ENCODE results near the gene NUDT9. TPM values are rescaled to one million over a fixed set of nuclear protein-coding genes. Genes with fewer than 3 reads are reported as not detected.
A peak's percentile ranks its signal among the peaks of the same experiment; 100 is the strongest.

NUDT9 gene
- total RNA-seq, 1 experiment from 2014 or later = 14.7 TPM

- Histone ChIP-seq H3K36me3 (ENCODE audit: low read depth, low read length) (no peaks in the 10 kb centered on the region), H3K9ac (ENCODE audit: low read length) (no peak overlapping the region), H3K27ac (ENCODE audit: low read length) (peak overlapping the region; percentile 49), H3K4me1 (ENCODE audit: insufficient read depth, low read length) (peaks cover 30% of the 10 kb centered on the region), H3K27me3 (ENCODE audit: low read length) (no peaks in the 10 kb centered on the region), H3K9me3 (ENCODE audit: low read length) (no peaks in the 10 kb centered on the region), H3K4me3 (ENCODE audit: low read length) (no peak overlapping the region), H3K4me2 (ENCODE audit: low read length) (peak overlapping the region; percentile 51), H4K20me1 (ENCODE audit: low read length) (no peaks in the 10 kb centered on the region), H3F3A (ENCODE audit: low read length, unreplicated experiment) (peaks cover 3% of the 10 kb centered on the region), H3K79me2 (ENCODE audit: low read length) (peaks cover 21% of the 10 kb centered on the region), H2AFZ (ENCODE audit: low read length) (no peak overlapping the region), H3K9me2 (replicated peaks; ENCODE audit: low read length) (no peaks in the 10 kb centered on the region)
- no TSS peak for BruUV-seq (replicated peaks)
- DNase-seq = peak; percentile 73
- intact Hi-C loops (cut with micrococcal nuclease) = loop anchor here (2.0 kb wide), 1 partner anchor 29 kb away; the partner anchor contains the start of gene HSD17B11
- peak; percentile 69 for ATAC-seq
- no peak for TF ChIP-seq EZH2 (IDR thresholded peaks at IDR 0.05; ENCODE audit: low read length, unreplicated experiment)
- TF ChIP-seq EZH2phosphoT487 (IDR thresholded peaks at IDR 0.05; ENCODE audit: borderline replicate concordance, low read length) = no peak
- no peak for TF ChIP-seq CTCF (conservative IDR thresholded peaks at IDR 0.05; ENCODE audit: low read depth, low read length)
- CTCF ChIA-PET = no interaction called here
- POLR2A ChIA-PET (ENCODE audit: unreplicated experiment) = no interaction called here
These were observed 2.7 kb upstream of the NUDT9 start for GRCh38 chr4:87419578-87420249.

- peak overlapping the region; percentile 51 for H3K4me2 ChIP-seq (ENCODE audit: low read length)
These were observed 2.0 kb upstream of the NUDT9 start for GRCh38 chr4:87420276-87420830.

More at GRCh38 chr4:87420276-87420830, 2.0 kb upstream of the NUDT9 start:
- H3K27me3 ChIP-seq (ENCODE audit: low read length) = no peaks in the 10 kb centered on the region
- peaks cover 3% of the 10 kb centered on the region for H3F3A ChIP-seq (ENCODE audit: low read length, unreplicated experiment)
- no TSS peak for BruUV-seq (replicated peaks)
- no peaks in the 10 kb centered on the region for H4K20me1 ChIP-seq (ENCODE audit: low read length)
- no peaks in the 10 kb centered on the region for H3K36me3 ChIP-seq (ENCODE audit: low read depth, low read length)
- POLR2A ChIA-PET (ENCODE audit: unreplicated experiment) = no interaction called here
- TF ChIP-seq EZH2 (IDR thresholded peaks at IDR 0.05; ENCODE audit: low read length, unreplicated experiment) (no peak), CTCF (conservative IDR thresholded peaks at IDR 0.05; ENCODE audit: low read depth, low read length) (no peak), EZH2phosphoT487 (IDR thresholded peaks at IDR 0.05; ENCODE audit: borderline replicate concordance, low read length) (no peak)
- intact Hi-C loops (cut with micrococcal nuclease) = no loop called here
- H2AFZ ChIP-seq (ENCODE audit: low read length) = no peak overlapping the region
- no peak overlapping the region for H3K4me3 ChIP-seq (ENCODE audit: low read length)
- H3K9me2 ChIP-seq (replicated peaks; ENCODE audit: low read length) = no peaks in the 10 kb centered on the region
- H3K79me2 ChIP-seq (ENCODE audit: low read length) = peaks cover 28% of the 10 kb centered on the region
- H3K27ac ChIP-seq (ENCODE audit: low read length) = peak overlapping the region; percentile 49
- no peak for DNase-seq
- no peak for ATAC-seq
- peaks cover 30% of the 10 kb centered on the region for H3K4me1 ChIP-seq (ENCODE audit: insufficient read depth, low read length)
- H3K9me3 ChIP-seq (ENCODE audit: low read length) = no peaks in the 10 kb centered on the region
- H3K9ac ChIP-seq (ENCODE audit: low read length) = no peak overlapping the region
- CTCF ChIA-PET = no interaction called here
